Right renal cortex interstitium (tissue), 3 donors: ENCODE results near the gene GAK. TPM values are rescaled to one million over a fixed set of nuclear protein-coding genes. Genes with fewer than 3 reads are reported as not detected.
A peak's percentile ranks its signal among the peaks of the same experiment; 100 is the strongest.

Source experiments
- DNase-seq, 3 donors: peaks; one replicate each; pipeline ENCODE4 v3.0.0-alpha.2; 2013; ENCODE audit warnings: low read depth in 3 of 3, low spot score in 2 of 3
- polyA plus RNA-seq, 3 donors: library from polyadenylated mRNA; unstranded; fragments of 120-200 nt; gene quantifications; one replicate each; pipeline ENCODE4 v1.2.1, GENCODE V29; 2013; ENCODE audit not compliant: insufficient read length in 3 of 3

GAK gene
- polyA plus RNA-seq, 3 donors: 43.4 to 51.6 (median 50.9) TPM

DNA sequence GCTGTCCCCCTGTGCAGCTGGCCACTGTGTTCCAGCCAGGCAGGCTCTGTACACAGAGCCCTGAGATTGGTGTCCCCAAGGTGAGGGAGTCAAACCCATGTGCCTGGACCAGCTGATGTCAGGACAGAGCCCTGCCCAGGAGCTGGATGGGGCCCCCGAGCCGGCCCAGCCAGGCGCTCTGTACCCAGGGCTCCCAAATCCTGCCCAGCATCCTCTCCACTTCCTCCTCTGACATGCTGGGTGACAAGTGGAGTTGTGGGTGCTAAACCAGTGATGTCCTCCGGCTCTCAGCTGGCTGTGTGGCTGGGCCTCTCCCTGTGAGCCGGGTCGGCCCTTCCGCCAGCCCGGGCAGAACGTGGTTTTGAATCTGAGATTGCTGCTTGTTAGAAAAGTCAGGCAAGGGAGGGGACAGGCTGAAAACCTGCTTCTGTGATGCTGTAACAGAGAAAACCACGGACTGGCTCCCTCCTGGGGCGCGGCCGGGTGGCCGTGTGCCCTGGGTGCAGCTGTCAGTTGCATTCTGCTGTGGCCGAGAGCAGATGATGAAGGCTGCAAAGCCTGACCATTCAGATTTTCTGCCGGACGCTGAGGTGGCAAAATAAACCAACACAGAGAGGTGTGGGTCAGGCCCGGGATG, 98.3 kb downstream of the GAK start:
- no peak for DNase-seq

DNA sequence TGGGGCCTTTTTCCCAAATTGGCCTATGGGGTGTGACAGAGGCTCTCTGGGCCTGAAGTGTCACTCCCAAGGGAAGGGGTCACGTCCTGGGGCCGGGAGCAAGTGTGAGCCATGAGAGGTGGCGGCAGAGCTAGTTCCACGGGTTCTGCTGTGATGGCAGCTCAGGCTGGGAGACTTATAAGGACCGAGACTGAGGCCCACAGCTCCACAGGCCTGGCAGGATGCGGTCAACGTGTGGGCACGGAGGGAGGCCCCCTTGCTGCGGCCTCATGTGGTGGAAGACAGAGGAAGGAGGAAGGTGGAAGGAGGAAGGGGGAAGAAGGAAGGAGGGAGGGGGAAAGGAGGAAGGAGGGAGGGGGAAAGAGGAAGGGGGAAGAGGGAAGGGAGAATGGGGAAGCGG, 99.0 kb downstream of the GAK start:
- no peak for DNase-seq

DNA sequence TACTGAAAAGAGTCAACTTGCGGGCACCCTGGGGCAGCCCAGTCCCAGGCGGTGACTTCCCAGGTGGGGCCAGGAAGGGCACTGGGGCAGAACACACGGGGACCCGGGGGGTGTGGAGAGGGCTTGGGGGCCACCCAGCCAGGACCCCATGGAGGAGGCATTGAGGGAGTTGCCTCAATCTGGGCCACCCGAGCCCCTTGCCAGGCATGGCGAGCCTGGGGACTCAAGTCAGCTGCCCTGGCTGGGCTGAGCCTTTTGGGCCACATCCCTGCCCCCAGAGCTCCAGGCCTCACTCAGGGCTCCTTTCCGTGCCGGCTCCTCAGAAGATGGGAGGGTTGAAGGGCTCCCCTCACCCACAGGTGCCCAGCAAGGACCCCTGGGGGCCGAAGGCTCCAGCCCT, 99.6 kb downstream of the GAK start:
- DNase-seq: no peak

DNA sequence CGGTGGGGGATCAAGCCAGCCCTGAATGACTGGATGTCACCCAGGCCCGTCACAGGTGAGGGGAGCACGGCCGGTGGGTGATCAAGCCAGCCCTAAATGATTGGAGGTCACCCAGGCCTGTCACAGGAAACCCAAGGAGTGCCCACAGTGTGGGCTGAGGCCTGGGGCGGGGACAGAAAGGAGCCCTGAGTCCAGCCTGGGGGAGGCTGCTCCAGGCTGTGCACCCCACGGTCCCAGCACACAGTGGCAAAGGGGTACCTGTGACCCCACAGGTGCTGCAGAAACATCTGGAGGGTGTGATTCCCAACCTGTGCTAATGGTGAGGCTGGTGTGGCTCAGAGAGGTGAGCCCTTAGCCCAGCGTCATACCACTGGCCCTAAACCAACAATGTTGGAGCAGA, 100.0 kb downstream of the GAK start:
- DNase-seq: no peak

- no peak for DNase-seq
Measured at GRCh38 chr4:831483-831805, 100.7 kb downstream of the GAK start.

DNA sequence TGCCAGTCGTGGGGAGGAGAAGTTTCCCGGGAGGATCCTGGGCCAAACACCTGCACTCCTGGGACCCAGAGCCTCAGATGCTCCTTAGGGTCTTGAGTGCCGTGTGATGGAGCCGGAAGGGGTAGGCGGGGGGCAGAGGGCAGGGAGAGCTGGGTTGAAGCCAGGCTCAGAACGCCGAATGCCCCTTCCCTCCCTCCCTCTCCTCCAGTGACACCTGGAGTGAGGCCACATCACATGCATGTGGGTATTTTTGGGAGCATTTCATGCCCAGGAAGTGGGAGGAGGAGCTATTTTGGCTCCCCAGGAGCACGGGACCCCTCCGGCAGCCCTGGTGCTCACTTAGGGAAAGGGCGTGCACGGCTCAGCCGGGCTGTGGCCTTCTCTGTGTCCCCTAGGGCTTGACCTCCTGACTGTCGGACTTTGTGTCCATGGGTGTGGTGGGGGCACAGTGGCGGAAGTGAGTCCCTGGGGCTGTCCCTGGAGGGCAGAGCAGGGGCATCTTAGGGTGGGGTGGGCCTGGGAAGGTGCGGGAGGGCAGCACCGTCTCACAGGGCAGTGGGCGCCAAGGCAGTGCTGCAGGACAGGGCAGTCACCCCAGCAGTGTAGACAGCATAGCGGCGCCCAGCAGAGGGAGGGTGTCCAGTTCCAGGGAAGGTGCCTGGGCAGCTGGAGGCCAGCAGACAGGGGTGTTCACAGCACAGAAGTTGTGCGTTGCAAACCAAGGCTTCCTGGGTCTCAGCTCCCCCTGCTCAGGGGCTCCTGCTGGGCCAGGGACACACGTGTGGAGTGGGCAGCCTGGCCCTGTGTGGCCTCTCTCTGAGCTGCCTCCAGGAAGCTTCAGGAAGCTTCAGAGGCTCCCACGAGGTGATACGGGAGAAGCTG, 101.3 kb downstream of the GAK start:
- DNase-seq: no peak

GRCh38 chr4:829761-830600, 102.1 kb downstream of the GAK start:
- DNase-seq: no peak

DNA sequence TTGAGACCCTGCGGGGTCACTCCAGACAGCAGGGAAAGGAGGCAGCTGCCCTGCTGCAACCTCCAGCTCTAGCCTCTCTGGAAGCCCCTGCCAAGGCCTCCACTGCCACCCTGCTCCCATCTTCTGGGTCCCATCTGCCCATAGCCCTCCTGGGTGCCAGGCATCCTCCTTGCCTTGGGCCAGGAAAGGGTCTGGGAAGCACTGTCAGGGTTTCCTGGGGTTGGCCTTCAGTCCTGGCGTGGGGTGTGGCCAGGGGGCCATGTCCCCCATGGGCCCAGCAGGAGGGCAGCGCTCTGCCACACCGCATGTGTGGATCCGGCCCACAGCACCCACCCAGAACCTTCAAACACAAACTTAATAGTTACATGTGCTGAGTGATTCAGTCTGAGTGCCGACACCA, 102.8 kb downstream of the GAK start:
- no peak for DNase-seq

- no peak for DNase-seq
Measured at GRCh38 chr4:828641-829271, 103.4 kb downstream of the GAK start.

DNA sequence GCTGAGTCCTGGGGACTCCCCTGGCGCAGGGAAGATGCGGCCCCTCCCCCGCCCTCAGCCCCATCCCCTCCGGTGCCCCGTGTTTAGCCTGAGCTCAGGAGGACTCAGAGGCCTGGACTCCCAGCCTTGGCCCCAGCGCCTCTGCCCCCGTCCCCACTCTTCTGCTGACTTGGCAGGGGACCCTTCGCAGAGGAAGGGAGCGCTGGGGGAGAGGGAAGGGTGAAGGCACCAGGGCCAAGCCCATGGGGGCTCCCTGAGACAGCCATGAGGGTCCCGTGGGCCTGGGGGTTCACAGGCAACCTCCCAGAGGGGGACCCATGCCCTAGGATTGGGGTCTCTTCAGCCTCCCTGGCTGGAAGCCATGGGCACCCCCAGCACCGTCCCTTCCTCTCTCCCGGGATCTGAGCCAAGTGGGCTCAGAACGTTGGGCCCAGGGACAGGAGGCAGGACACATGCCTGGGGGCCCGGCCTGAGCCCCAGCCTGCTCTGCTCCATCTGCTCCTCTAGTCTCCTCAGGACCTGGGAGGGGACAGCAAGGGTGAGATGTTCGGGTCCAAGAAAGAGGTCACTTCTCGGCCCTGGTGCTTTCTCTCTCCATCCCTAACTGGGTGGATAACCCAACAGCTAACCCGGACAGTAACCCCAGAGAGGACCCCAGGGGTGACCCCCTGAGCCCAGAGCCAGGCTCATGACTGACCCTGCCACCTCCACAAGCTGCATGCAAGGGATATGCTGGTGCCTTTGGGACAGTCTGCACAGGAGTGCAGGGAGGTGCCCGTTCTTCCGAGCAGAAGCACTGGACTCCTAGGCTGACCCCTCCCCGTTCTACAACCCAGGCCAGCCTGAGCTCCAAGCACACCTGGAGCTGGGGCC, 104.7 kb downstream of the GAK start:
- no peak for DNase-seq

DNA sequence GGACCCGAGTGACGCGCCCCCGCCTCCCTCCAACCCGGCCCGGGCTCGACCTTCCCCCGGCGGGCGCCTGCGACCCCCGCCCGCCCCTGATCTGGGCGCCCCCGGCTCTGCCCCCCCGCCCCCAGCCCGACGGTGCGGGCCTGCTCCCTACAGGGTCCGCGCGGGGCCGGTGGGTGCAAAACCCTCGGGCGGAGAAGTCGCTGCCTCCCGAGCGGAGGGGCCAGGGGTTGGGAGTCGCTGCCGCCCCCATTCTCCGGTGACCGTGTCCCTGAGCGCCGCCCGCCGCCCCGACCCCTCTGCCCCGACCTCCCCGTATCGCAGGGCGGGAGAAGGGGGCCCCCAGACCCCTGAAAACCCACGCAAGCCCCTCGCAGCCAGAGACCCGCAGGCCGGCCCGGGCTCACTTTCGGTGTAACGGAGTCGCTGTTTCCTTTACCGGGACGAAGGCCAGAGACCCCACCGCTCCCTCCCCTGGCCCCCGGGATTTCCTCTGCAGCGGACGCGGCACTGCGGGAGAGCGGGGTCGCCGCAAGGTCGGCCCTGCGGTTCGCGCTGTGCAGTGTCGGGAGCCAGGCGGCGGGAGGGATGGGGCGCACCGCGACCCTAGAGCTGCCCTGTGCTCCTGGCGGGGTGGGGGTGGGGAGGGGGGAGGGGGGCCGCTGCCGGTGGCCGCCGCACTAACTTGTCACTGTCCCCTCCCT, 105.5 kb downstream of the GAK start:
- no peak for DNase-seq

DNA sequence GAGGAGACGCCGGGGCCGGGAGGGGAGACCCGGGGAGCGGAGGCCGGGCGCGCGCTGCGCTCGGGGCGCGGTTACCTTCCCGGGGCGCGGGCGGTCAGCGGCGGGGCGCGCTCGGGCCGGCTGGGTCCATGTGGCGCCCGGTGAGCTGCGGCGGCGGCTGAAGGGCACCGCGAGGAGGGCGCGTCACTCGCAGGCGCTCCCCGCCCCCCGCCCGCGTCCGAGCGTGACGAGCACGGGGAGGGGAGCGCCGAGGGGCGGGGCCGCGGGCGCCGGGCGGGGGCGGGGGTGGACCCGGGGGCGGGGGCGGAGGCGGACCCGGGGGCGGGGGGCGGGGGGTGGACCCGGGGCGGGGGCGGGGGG, 106.2 kb downstream of the GAK start, which contains the start of gene CPLX1:
CPLX1 (minus strand) TSS at position 159 of the 360 bp plus-strand sequence. CDS start 1,607 bp downstream, outside the sequence.
- DNase-seq: no peak

DNA sequence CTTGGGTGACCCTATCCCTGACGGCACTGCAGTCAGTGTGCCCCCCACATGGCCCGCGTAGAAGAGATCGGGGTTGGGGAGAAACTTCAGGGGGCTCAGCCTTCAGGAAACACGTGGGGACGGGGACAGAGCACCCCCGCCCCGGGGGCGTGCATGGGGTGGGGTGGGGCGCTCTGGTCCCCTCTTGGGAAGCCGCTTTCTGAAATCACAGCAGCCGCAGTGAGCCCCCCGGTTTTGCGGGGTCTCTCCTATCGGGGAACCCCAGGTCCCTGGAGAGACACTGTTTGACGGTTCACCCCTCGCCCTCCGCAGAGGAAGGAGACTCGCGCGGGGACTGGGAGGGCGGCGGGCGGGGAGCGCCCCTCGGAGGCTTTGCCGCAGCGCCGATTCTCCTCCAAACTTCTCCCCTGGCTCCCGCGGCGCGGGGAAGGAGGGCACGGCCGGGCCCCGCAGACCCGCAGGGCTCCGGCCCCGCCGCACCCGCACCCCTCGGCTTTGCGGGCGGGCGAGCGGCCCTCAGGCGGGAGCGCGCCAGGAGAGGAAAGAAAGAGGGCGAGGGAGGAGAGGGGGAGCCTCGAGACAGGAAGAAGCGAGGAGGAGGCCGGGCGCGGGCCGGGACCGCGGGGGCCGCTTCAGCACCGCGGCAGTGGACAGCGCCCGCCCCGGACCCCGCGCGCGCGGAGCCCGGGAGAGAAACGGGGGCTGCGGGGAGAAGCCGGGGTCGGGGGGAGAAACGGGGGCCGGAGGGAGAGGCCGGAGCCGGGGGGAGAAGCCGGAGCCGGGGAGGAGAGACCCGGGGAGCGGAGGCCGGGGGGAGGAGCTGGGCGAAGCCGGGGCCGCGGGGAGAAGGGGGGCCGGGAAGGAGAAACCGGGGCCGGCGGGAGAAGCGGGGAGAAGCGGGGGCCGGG, 106.8 kb downstream of the GAK start:
- peak in 1 of 3 donors; percentile 36 for DNase-seq

DNA sequence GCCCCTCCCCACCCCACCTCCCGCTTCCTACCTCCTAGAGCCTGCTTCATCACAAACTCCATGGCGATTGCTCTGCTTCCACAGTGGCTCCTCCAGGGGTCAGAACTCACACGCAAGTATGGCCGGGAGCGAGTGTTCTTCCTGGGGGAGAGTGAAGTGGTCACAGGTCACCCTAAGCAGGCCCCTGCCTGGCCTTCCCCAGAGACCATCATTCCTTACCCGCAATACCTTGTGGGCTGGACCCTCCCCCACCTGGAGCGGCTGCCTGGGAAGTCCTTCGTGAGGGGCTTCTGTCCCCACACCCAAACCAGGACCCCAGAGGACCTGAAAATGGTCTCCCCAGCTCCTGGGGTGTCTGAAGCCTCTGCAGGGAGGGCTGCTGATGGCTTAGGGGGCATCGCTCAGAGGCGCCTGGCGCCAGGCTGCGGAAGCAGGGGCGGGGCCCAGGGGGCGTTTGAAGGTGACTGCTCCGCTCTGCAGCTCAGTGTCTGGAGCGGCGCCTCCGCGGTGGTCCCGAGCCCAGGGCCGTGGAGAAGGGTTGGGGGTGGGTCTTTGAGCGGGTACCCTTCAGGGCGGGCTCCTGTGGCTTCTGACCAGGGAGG, 107.6 kb downstream of the GAK start:
- no peak for DNase-seq

- DNase-seq: no peak
Measured at GRCh38 chr4:823761-824460, 108.2 kb downstream of the GAK start.

GRCh38 chr4:823176-823760, 108.8 kb downstream of the GAK start:
- DNase-seq: no peak
